ENCODE measurements around the gene SEMA4G. TPM values are rescaled to one million over a fixed set of nuclear protein-coding genes. Genes with fewer than 3 reads are reported as not detected.

The SEMA4G gene
- total RNA-seq, 6 donors from 2014 or later = 5.4 to 20.4 (median 8.5) TPM

DNA sequence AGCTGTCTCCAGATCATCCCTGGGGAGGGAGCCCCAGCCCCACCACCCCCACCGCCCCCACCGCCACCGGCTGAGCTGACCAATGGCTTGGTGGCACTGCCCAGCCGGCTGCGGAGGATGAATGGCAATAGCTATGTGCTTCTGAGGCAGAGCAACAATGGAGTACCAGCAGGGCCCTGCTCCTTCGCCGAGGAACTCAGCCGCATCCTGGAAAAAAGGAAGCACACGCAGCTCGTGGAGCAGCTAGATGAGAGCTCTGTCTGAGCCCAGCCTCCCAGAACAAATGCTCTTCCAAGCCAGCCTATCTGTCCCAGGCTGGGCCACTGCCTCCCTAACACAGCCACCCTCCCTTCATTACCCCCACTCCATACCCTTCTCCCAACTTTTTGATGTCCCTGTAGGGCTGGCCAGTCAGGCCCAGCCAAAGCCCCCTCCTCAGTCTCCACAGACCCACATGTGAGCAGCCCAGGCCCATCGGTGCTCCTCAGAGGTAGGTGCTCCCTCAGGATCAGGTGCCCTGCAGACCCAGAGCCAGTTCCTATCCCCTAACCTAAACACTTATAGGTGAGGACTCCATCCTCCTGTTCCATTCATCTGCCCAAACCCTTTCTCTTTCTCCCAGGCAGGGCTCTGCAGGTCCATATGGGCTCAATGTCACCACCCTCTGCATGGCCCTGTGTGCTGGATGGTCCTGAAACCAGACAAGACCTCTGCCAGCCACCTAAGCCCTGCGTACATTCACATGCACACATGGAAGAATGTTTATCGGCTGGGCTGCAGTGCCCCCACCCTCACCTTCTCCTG is 14.8 kb downstream of the SEMA4G start:
- ATAC-seq (ENCODE audit: low FRiP score in 2 of 2) (no peak), DNase-seq (peak in 1 of 2 donors; percentile 16)
- 81 to 94% methylated on average over 5 to 13 of the region's 13 CpGs for whole genome bisulfite sequencing, 2 donors
- Histone ChIP-seq H3K36me3 (peaks cover 0 to 51% (median 28%) of the 10 kb centered on the region in 4 donors), H3K4me1 (peaks cover 19 to 32% (median 22%) of the 10 kb centered on the region in 4 donors), H3K9me3 (no peaks in the 10 kb centered on the region), H3K4me3 (no peak overlapping the region), H3K27me3 (no peaks in the 10 kb centered on the region), H3K27ac (no peak overlapping the region)
- TF ChIP-seq CTCF (IDR thresholded peaks at IDR 0.05) (no peak), POLR2A (IDR thresholded peaks at IDR 0.05) (no peak), POLR2AphosphoS5 (IDR thresholded peaks at IDR 0.05) (no peak), EP300 (IDR thresholded peaks at IDR 0.05) (no peak)

DNA sequence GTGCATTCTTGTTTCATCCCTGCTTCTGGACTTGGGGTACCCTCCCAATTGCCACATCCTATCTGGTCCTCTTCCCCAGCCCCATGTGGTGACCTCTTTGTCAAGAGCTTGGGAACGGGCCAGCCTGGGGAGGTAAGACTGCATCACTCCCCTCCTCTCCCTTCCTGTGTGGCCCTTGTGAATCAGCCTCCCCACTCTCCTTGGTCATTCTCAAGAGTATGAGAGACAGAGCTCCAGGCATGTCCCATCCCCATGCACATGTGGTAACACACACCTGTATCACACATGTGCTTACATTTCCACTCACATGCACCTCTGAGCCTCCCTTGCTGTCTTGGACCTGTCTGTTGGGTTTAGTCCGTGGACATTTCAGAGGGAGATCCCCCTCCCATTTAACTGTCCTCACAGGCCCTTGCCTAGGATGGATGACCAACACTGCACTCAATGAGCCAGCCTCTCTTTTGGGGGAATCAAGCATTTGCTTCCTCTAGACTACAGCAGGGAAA is 15.4 kb downstream of the SEMA4G start:
- peak in 1 of 2 donors; percentile 8 for DNase-seq
- no peak overlapping the region for H3K4me3 ChIP-seq

DNA sequence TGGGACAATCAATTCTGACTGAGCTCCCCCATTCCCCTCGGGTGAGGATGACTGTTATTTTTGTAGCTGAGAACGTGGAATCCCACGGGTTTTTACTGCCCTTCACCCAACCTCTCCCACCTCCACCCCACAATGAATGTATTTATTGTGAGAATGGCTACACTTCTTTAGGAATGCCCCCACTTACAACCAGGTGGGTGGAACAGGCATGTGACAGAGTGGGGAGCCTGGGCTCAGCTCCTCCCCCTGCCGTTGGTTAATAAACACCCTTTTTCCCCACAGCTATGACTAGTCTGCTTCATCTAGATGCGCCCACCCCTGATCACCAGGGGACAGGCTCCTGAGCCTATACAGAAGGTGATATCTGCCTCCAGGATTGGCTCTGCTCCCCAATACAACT is 16.0 kb downstream of the SEMA4G start:
- no peak for DNase-seq
- peaks cover 0 to 47% (median 26%) of the 10 kb centered on the region in 4 donors for H3K36me3 ChIP-seq

More for the DNA sequence above, 15.4 kb downstream of the SEMA4G start:
- H3K36me3 ChIP-seq = peaks cover 0 to 49% (median 26%) of the 10 kb centered on the region in 4 donors
- no peak for TF ChIP-seq POLR2A (IDR thresholded peaks at IDR 0.05)
- TF ChIP-seq EP300 (IDR thresholded peaks at IDR 0.05) = no peak
- TF ChIP-seq CTCF (IDR thresholded peaks at IDR 0.05) = no peak
- no peak for TF ChIP-seq POLR2AphosphoS5 (IDR thresholded peaks at IDR 0.05)
- H3K27me3 ChIP-seq = no peaks in the 10 kb centered on the region
- ATAC-seq (ENCODE audit: low FRiP score in 2 of 2) = no peak
- 75 to 81% methylated on average over 2 of the region's 2 CpGs for WGBS, 2 donors
- no peak overlapping the region for H3K27ac ChIP-seq
- H3K9me3 ChIP-seq = no peaks in the 10 kb centered on the region
- H3K4me1 ChIP-seq = peaks cover 19 to 32% (median 22%) of the 10 kb centered on the region in 4 donors

GRCh38 chr10:100986623-100986951 is 17.3 kb downstream of the SEMA4G start:
- TF ChIP-seq POLR2AphosphoS5 (IDR thresholded peaks at IDR 0.05) = no peak
- TF ChIP-seq POLR2A (IDR thresholded peaks at IDR 0.05) = no peak
- H3K27ac ChIP-seq = peak overlapping the region in 3 of 4 donors; percentile 78 to 87 (median 81)
- H3K4me3 ChIP-seq = peak overlapping the region; percentile 95 to 99 (median 96)
- peaks cover 19 to 32% (median 22%) of the 10 kb centered on the region in 4 donors for H3K4me1 ChIP-seq
- peaks cover under 1 to 47% (median 32%) of the 10 kb centered on the region in 4 donors for H3K36me3 ChIP-seq
- no peaks in the 10 kb centered on the region for H3K27me3 ChIP-seq
- WGBS, 2 donors = 24 to 33% methylated on average over 1 to 17 of the region's 17 CpGs
- ATAC-seq (ENCODE audit: low FRiP score in 2 of 2) = no peak
- no peak for DNase-seq
- H3K9me3 ChIP-seq = no peaks in the 10 kb centered on the region

More for the DNA sequence above, 16.0 kb downstream of the SEMA4G start:
- TF ChIP-seq EP300 (IDR thresholded peaks at IDR 0.05) (no peak), POLR2AphosphoS5 (IDR thresholded peaks at IDR 0.05) (no peak), POLR2A (IDR thresholded peaks at IDR 0.05) (no peak)
- ATAC-seq (ENCODE audit: low FRiP score in 2 of 2) = no peak
- WGBS, 2 donors = 65 to 66% methylated on average over 5 of the region's 5 CpGs
- peaks cover 19 to 32% (median 22%) of the 10 kb centered on the region in 4 donors for H3K4me1 ChIP-seq
- H3K27me3 ChIP-seq = no peaks in the 10 kb centered on the region
- H3K27ac ChIP-seq = no peak overlapping the region
- H3K4me3 ChIP-seq = no peak overlapping the region
- H3K9me3 ChIP-seq = no peaks in the 10 kb centered on the region

GRCh38 chr10:100986952-100987684 is 17.8 kb downstream of the SEMA4G start, which contains the start of the genes MRPL43 and TWNK:
TSS of gene MRPL43 (minus strand) at chr10:100987497. CDS start at chr10:100987443, 54 bp downstream.
TSS of gene TWNK (plus strand) at chr10:100987543. CDS start at chr10:100988211, 668 bp downstream.
- peaks cover 19 to 32% (median 22%) of the 10 kb centered on the region in 4 donors for H3K4me1 ChIP-seq
- TF ChIP-seq POLR2AphosphoS5 (IDR thresholded peaks at IDR 0.05) (peak; percentile 69 to 74), EP300 (IDR thresholded peaks at IDR 0.05) (no peak), CTCF (IDR thresholded peaks at IDR 0.05) (peak in 1 of 6 experiments; percentile 27), POLR2A (IDR thresholded peaks at IDR 0.05) (peak in 1 of 4 donors; percentile 78)
- H3K27ac ChIP-seq = peak within 1 kb of the TSS; percentile 54 to 87 (median 80)
- WGBS, 2 donors = 1 to 2% methylated on average over 23 to 37 of the region's 75 CpGs
- DNase-seq = peak; percentile 86 to 91
- H3K4me3 ChIP-seq = peak within 1 kb of the TSS; percentile 95 to 99 (median 96)
- H3K9me3 ChIP-seq = no peaks in the 10 kb centered on the region
- ATAC-seq (ENCODE audit: low FRiP score in 2 of 2) = peak; percentile 87 to 94
- no peaks in the 10 kb centered on the region for H3K27me3 ChIP-seq
- peaks cover 2 to 42% (median 30%) of the 10 kb centered on the region in 4 donors for H3K36me3 ChIP-seq
